HepG2 (cell line): ENCODE measurements around the gene SMARCA4. TPM values are rescaled to one million over a fixed set of nuclear protein-coding genes. Genes with fewer than 3 reads are reported as not detected.

ENCODE experiments used
- BCL6 ChIP-seq: IDR thresholded peaks from 2 replicates; pipeline ENCODE4 v1.6.1; 2016; ENCODE audit warnings: missing genetic modification reagents, missing compliant biosample characterization
- CREM ChIP-seq, 2 experiments: sonication (generic) in 1 of 2; formaldehyde crosslinking in 1 of 2; IDR thresholded peaks; 2 replicates each; pipeline versions ENCODE4 v1.4.0 to v1.6.1; 2016 to 2020; ENCODE audit warnings: antibody characterized with exemption in 1 of 2, mild to moderate bottlenecking in 1 of 2, missing genetic modification reagents in 1 of 2
- ELF1 ChIP-seq: sonication (generic); formaldehyde crosslinking; IDR thresholded peaks from 2 replicates; pipeline ENCODE4 v1.4.0; 2020; ENCODE audit warnings: missing genetic modification reagents
- FOSL1 ChIP-seq: sonication (generic); formaldehyde crosslinking; IDR thresholded peaks from 2 replicates; pipeline ENCODE4 v1.9.0; 2021; ENCODE audit warnings: missing genetic modification reagents, borderline replicate concordance
- HOXA3 ChIP-seq: sonication (generic); formaldehyde crosslinking; IDR thresholded peaks from 2 replicates; pipeline ENCODE4 v1.5.0; 2020; ENCODE audit warnings: missing genetic modification reagents
- IKZF1 ChIP-seq: fragments of 450-650 bp; IDR thresholded peaks from 2 replicates; pipeline ENCODE4 v1.7.1; 2016
- KAT8 ChIP-seq: IDR thresholded peaks from 2 replicates; pipeline ENCODE4 v1.6.1; 2016; ENCODE audit warnings: missing genetic modification reagents, missing compliant biosample characterization
- KDM3A ChIP-seq: IDR thresholded peaks from 2 replicates; pipeline ENCODE4 v1.6.1; 2018; ENCODE audit warnings: low read depth, missing compliant biosample characterization
- MAX ChIP-seq: IDR thresholded peaks from 2 replicates; pipeline ENCODE4 v1.6.1; 2012; ENCODE audit warnings: inconsistent platforms
- MLXIP ChIP-seq: sonication (generic); formaldehyde crosslinking; IDR thresholded peaks from 2 replicates; pipeline ENCODE4 v1.9.0; 2021; ENCODE audit warnings: missing genetic modification reagents, borderline replicate concordance
- MYC ChIP-seq: sonication (generic); formaldehyde crosslinking; IDR thresholded peaks from 2 replicates; pipeline ENCODE4 v1.9.0; 2021; ENCODE audit warnings: missing genetic modification reagents, borderline replicate concordance
- PHF8 ChIP-seq: sonication (generic); formaldehyde crosslinking; IDR thresholded peaks from 2 replicates; pipeline ENCODE4 v1.5.0; 2020; ENCODE audit warnings: missing genetic modification reagents
- PPARG ChIP-seq: conservative IDR thresholded peaks from 2 replicates; pipeline ENCODE4 v1.6.1; 2016; ENCODE audit warnings: missing biosample characterization, missing genetic modification reagents
- RBM22 ChIP-seq: fragments of 200-400 bp; formaldehyde crosslinking; optimal IDR thresholded peaks from 2 replicates; pipeline ENCODE3; 2017; ENCODE audit warnings: mild to moderate bottlenecking, low read length, moderate library complexity
- TBX2 ChIP-seq: sonication (generic); formaldehyde crosslinking; IDR thresholded peaks from 2 replicates; pipeline ENCODE4 v1.5.0; 2020; ENCODE audit warnings: missing genetic modification reagents, mild to moderate bottlenecking, borderline replicate concordance
- ZBTB7A ChIP-seq: sonication (generic); formaldehyde crosslinking; IDR thresholded peaks from 2 replicates; pipeline ENCODE4 v1.8.0; 2022; ENCODE audit warnings: mild to moderate bottlenecking, missing genetic modification reagents
- ZNF142 ChIP-seq: sonication (generic); formaldehyde crosslinking; IDR thresholded peaks from 2 replicates; pipeline ENCODE4 v1.4.0; 2020; ENCODE audit warnings: missing genetic modification reagents
- ZNF224 ChIP-seq: sonication (generic); formaldehyde crosslinking; IDR thresholded peaks from 2 replicates; pipeline ENCODE4 v1.5.0; 2020; ENCODE audit warnings: mild to moderate bottlenecking, missing genetic modification reagents
- ZNF513 ChIP-seq: sonication (generic); formaldehyde crosslinking; conservative IDR thresholded peaks from 2 replicates; pipeline ENCODE4 v1.5.0; 2020; ENCODE audit warnings: missing genetic modification reagents
- ZNF674 ChIP-seq: sonication (generic); formaldehyde crosslinking; IDR thresholded peaks from 2 replicates; pipeline ENCODE4 v1.5.0; 2020; ENCODE audit warnings: low read depth, mild to moderate bottlenecking, missing genetic modification reagents
- polyA plus RNA-seq, 8 experiments: library from polyadenylated mRNA; depleted of rRNA in 3 of 8; stranded (reverse) in 7 of 8; unstranded in 1 of 8; fragments of >200 nt; fragmentation: Illumina TruSeq in 4 of 8; extraction: Trizol in 4 of 8; gene quantifications; 2 replicates each; pipeline versions ENCODE4 v1.2.1 to v1.2.3, GENCODE V29; 2011 to 2016; ENCODE audit warnings: low read depth in 4 of 8, missing spikeins in 1 of 8, mixed read lengths in 1 of 8; ENCODE audit not compliant: insufficient read depth in 1 of 8
- total RNA-seq, 5 experiments: library from RNA; depleted of rRNA; stranded (reverse); fragments of >200 nt; fragmentation: Illumina TruSeq; extraction: Trizol; gene quantifications; 2 replicates each; pipeline ENCODE4 v1.2.3, GENCODE V29; 2016; ENCODE audit warnings: low read depth in 1 of 5

SMARCA4 gene
- total and polyA plus RNA-seq, 2 of the 13 experiments (the other 11 are each of a cell fraction or from before 2014, with no cell fraction given) = 25.4 to 45.9 TPM

GRCh38 chr19:11091703-11092153 lies 130.9 kb downstream of the SMARCA4 start (continued):
- TF ChIP-seq KDM3A (0 out of 2 replicates have a peak, but pooled peaks have one; percentile 6), ZNF674 (CRISPR knock-in tag) (no peak), PHF8 (CRISPR knock-in tag) (peak; percentile 32; the same call in 1 of the 2 replicates), ZBTB7A (no peak), CREM (IDR thresholded peaks at IDR 0.05) (0 out of 2 replicates have a peak, but pooled peaks have one; percentile 31), CREM (CRISPR knock-in tag; IDR thresholded peaks at IDR 0.05) (no peak), FOSL1 (peak; percentile 73), RBM22 (peak; percentile 75), PPARG (CRISPR knock-in tag) (0 out of 2 replicates have a peak, but pooled peaks have one; percentile 20), MAX (peak; percentile 25; the same call in 1 of the 2 replicates), KAT8 (CRISPR knock-in tag) (peak; percentile 9; the same call in 1 of the 2 replicates), TBX2 (CRISPR knock-in tag) (peak; percentile 77; the same call in 1 of the 2 replicates), ZNF142 (CRISPR knock-in tag) (0 out of 2 replicates have a peak, but pooled peaks have one; percentile 29), ZNF224 (CRISPR knock-in tag) (no peak), MLXIP (CRISPR knock-in tag) (0 out of 2 replicates have a peak, but pooled peaks have one; percentile 33), ELF1 (CRISPR knock-in tag) (peak; percentile 34; the same call in 1 of the 2 replicates), IKZF1 (no peak), MYC (CRISPR knock-in tag) (peak; percentile 35; the same call in 1 of the 2 replicates), ZNF513 (CRISPR knock-in tag) (no peak), HOXA3 (CRISPR knock-in tag) (peak; percentile 33; the same call in 1 of the 2 replicates), BCL6 (CRISPR knock-in tag) (peak; percentile 69)
